H1 (cell line): Measurements from ENCODE around the gene LRRC4. TPM values are rescaled to one million over a fixed set of nuclear protein-coding genes. Genes with fewer than 3 reads are reported as not detected.

Source experiments
- CTCF ChIA-PET: fragments of 300-600 bp; sonication (Branson Sonifier 250); formaldehyde crosslinking; loops from one replicate; lab custom pipeline; 2021; ENCODE audit not compliant: partially characterized antibody; lab: Charles Lee
- POLR2A ChIA-PET: fragments of 300-600 bp; sonication (Branson Sonifier 250); formaldehyde crosslinking; loops from one replicate; lab custom pipeline; 2021; ENCODE audit warnings: inconsistent platforms; ENCODE audit not compliant: partially characterized antibody; lab: Charles Lee
- DNase-seq, 2 experiments: peaks; one replicate each; pipeline versions ENCODE4 v3.0.0 to v3.0.0-alpha.2; 2010 to 2022; ENCODE audit warnings: low spot score in 2 of 2, low read depth in 1 of 2, mixed read lengths in 1 of 2
- FAIRE-seq: peaks from 2 replicates; lab custom pipeline; 2011; peaks lifted over from hg19 to GRCh38; lab: Jason Lieb, UNC
- H2AFZ ChIP-seq: 2 replicates; pipeline ENCODE4 v1.8.1; 2012; ENCODE audit warnings: low read length, inconsistent platforms
- H2AK5ac ChIP-seq: 2 replicates; pipeline ENCODE4 v1.6.1; 2013; ENCODE audit warnings: low read depth, low read length
- H2BK120ac ChIP-seq: replicated peaks from 2 replicates; pipeline ENCODE3; 2013; ENCODE audit warnings: low read depth, low read length, inconsistent platforms
- H2BK12ac ChIP-seq: 2 replicates; pipeline ENCODE4 v1.6.1; 2013; ENCODE audit warnings: low read depth, low read length
- H2BK15ac ChIP-seq: 2 replicates; pipeline ENCODE4 v1.6.1; 2013; ENCODE audit warnings: low read length
- H2BK20ac ChIP-seq: 2 replicates; pipeline ENCODE4 v1.6.1; 2013; ENCODE audit warnings: low read length
- H2BK5ac ChIP-seq: 2 replicates; pipeline ENCODE4 v1.6.1; 2013; ENCODE audit warnings: low read depth, low read length
- H3K14ac ChIP-seq: 2 replicates; pipeline ENCODE4 v1.6.1; 2013; ENCODE audit warnings: inconsistent platforms; ENCODE audit not compliant: insufficient read length
- H3K18ac ChIP-seq: 2 replicates; pipeline ENCODE4 v1.6.1; 2013; ENCODE audit warnings: low read length; ENCODE audit errors: extremely low read depth
- H3K23ac ChIP-seq: 2 replicates; pipeline ENCODE4 v1.6.1; 2013; ENCODE audit warnings: inconsistent platforms; ENCODE audit not compliant: insufficient read length
- H3K23me2 ChIP-seq: 2 replicates; pipeline ENCODE4 v1.6.1; 2013; ENCODE audit warnings: low read depth, low read length
- H3K27ac ChIP-seq: 2 replicates; pipeline ENCODE4 v1.6.1; 2011; ENCODE audit warnings: low read depth, low read length, inconsistent platforms
- H3K27me3 ChIP-seq, 4 experiments: replicated peaks in 1 of 4; 1 replicate in 1 of 4; 2 replicates in 3 of 4; pipeline versions ENCODE4 v1.6.1 to v1.8.1; 2011 to 2013; ENCODE audit warnings: low read length in 3 of 4, mild to moderate bottlenecking in 3 of 4, inconsistent platforms in 2 of 4, mixed read lengths in 2 of 4, moderate library complexity in 1 of 4; ENCODE audit not compliant: control insufficient read depth in 3 of 4, insufficient read depth in 3 of 4; ENCODE audit errors: extremely low read depth in 1 of 4
- H3K36me3 ChIP-seq, 4 experiments: 2 replicates each; pipeline versions ENCODE4 v1.6.1 to v1.8.1; 2011 to 2013; ENCODE audit warnings: mild to moderate bottlenecking in 4 of 4, low read length in 3 of 4, moderate library complexity in 2 of 4, control low read depth in 1 of 4, inconsistent platforms in 1 of 4; ENCODE audit not compliant: insufficient read depth in 4 of 4, control insufficient read depth in 2 of 4
- H3K4ac ChIP-seq: replicated peaks from 2 replicates; pipeline ENCODE3; 2013; ENCODE audit warnings: low read length, low read depth, mixed read lengths, inconsistent platforms; ENCODE audit not compliant: insufficient read length
- H3K4me1 ChIP-seq, 4 experiments: replicated peaks in 1 of 4; 1 replicate in 1 of 4; 2 replicates in 3 of 4; pipeline versions ENCODE4 v1.6.1 to v1.8.1; 2011 to 2013; ENCODE audit warnings: low read length in 3 of 4, inconsistent platforms in 2 of 4, mixed read lengths in 1 of 4; ENCODE audit not compliant: insufficient read depth in 4 of 4, control insufficient read depth in 3 of 4
- H3K4me2 ChIP-seq, 2 experiments: 2 replicates each; pipeline versions ENCODE4 v1.6.1 to v1.8.1; 2011 to 2013; ENCODE audit warnings: low read depth in 2 of 2, low read length in 2 of 2, control low read depth in 1 of 2, inconsistent platforms in 1 of 2, mild to moderate bottlenecking in 1 of 2; ENCODE audit not compliant: insufficient read depth in 1 of 2
- H3K4me3 ChIP-seq, 4 experiments: fragments of 200-600, 300-600 bp in 1 of 4; sonication (generic), shearing (Covaris generic), sonication (Bioruptor Twin) in 1 of 4; 2 replicates each; pipeline versions ENCODE4 v1.5.1 to v1.8.1; 2011 to 2016; ENCODE audit warnings: low read length in 4 of 4, low read depth in 3 of 4, control low read depth in 2 of 4, inconsistent platforms in 2 of 4, mild to moderate bottlenecking in 2 of 4, mixed read lengths in 1 of 4, moderate library complexity in 1 of 4; ENCODE audit not compliant: insufficient read depth in 2 of 4; ENCODE audit errors: extremely low read depth in 1 of 4
- H3K56ac ChIP-seq: replicated peaks from 2 replicates; pipeline ENCODE3; 2013; ENCODE audit warnings: low read depth, mild to moderate bottlenecking, mixed read lengths, low read length, inconsistent platforms; ENCODE audit not compliant: insufficient read length
- H3K79me1 ChIP-seq: 2 replicates; pipeline ENCODE4 v1.6.1; 2013; ENCODE audit warnings: low read depth, low read length, control low read depth
- H3K79me2 ChIP-seq, 2 experiments: 2 replicates each; pipeline versions ENCODE4 v1.6.1 to v1.8.1; 2012 to 2013; ENCODE audit warnings: low read length in 2 of 2, mild to moderate bottlenecking in 2 of 2, inconsistent platforms in 1 of 2; ENCODE audit not compliant: insufficient read depth in 2 of 2, control insufficient read depth in 1 of 2
- H3K9ac ChIP-seq, 4 experiments: replicated peaks in 1 of 4; 1 replicate in 1 of 4; 2 replicates in 3 of 4; pipeline versions ENCODE4 v1.6.1 to v1.8.1; 2011 to 2013; ENCODE audit warnings: low read depth in 3 of 4, low read length in 3 of 4, control low read depth in 2 of 4, mild to moderate bottlenecking in 2 of 4, moderate library complexity in 2 of 4, inconsistent platforms in 1 of 4; ENCODE audit errors: extremely low read depth in 1 of 4
- H3K9me3 ChIP-seq, 2 experiments: 2 replicates each; pipeline versions ENCODE4 v1.6.1 to v1.8.1; 2012 to 2013; ENCODE audit warnings: mild to moderate bottlenecking in 2 of 2, moderate library complexity in 2 of 2, control low read depth in 1 of 2, inconsistent platforms in 1 of 2, low read depth in 1 of 2, low read length in 1 of 2, mixed read lengths in 1 of 2; ENCODE audit not compliant: insufficient read depth in 2 of 2
- H4K20me1 ChIP-seq, 2 experiments: replicated peaks in 1 of 2; 2 replicates each; pipeline versions ENCODE3 to v1.8.1; 2011 to 2013; ENCODE audit warnings: inconsistent platforms in 2 of 2, low read length in 2 of 2, mild to moderate bottlenecking in 1 of 2; ENCODE audit not compliant: insufficient read depth in 2 of 2, control insufficient read depth in 1 of 2
- H4K5ac ChIP-seq: 2 replicates; pipeline ENCODE4 v1.6.1; 2013; ENCODE audit warnings: low read length, low read depth, mixed read lengths, inconsistent platforms; ENCODE audit not compliant: insufficient read length
- H4K8ac ChIP-seq: 2 replicates; pipeline ENCODE4 v1.8.0; 2013; ENCODE audit warnings: mild to moderate bottlenecking, moderate library complexity, low read length, inconsistent platforms; ENCODE audit not compliant: insufficient read depth; ENCODE audit errors: extremely low read depth
- H4K91ac ChIP-seq: replicated peaks from 2 replicates; pipeline ENCODE3; 2013; ENCODE audit warnings: low read length, mixed read lengths, inconsistent platforms; ENCODE audit not compliant: insufficient read length
- WGBS, 2 experiments: shearing (Covaris generic) in 1 of 2; methylation state at CpG; one replicate each; pipeline versions ENCODE4 v1.1.6 to v1.1.7; 2013 to 2015; ENCODE audit warnings: low lambda C conversion rate in 2 of 2, mixed read lengths in 2 of 2, inconsistent platforms in 1 of 2, low coverage in 1 of 2, missing lambda C conversion rate in 1 of 2; ENCODE audit not compliant: insufficient replicate concordance in 2 of 2, insufficient coverage in 1 of 2, insufficient read length in 1 of 2; ENCODE audit errors: extremely low coverage in 1 of 2, missing lambda C conversion rate in 1 of 2; 5-methylcytosine and 5-hydroxymethylcytosine counted together
- polyA plus RNA-seq, 7 experiments: library from polyadenylated mRNA; depleted of rRNA in 3 of 7; stranded (reverse) in 5 of 7; unstranded in 2 of 7; fragments of >200 nt in 5 of 7; fragments of 200-250 nt in 2 of 7; gene quantifications; 1 replicate in 5 of 7; 2 replicates in 1 of 7; 4 replicates in 1 of 7; pipeline versions ENCODE4 v1.2.1 to v1.2.3, GENCODE V29; 2011 to 2013; ENCODE audit warnings: missing spikeins in 2 of 7, mixed read lengths in 2 of 7
- total RNA-seq: library from RNA; stranded (reverse); fragmentation: NEBNext Ultra II Directional; extraction: Animal tissue kit (Norgen Biotek cat#: 25700); gene quantifications from 2 replicates; pipeline ENCODE4 v1.2.1, GENCODE V29; 2021

The LRRC4 gene
- total and polyA plus RNA-seq, 2 of the 8 experiments (the other 6 are each of a cell fraction or from before 2014, with no cell fraction given): 13.4 to 16.4 TPM

GRCh38 chr7:128025380-128025779 lies 5.9 kb downstream of the LRRC4 start:
- ChIA-PET POLR2A (interaction anchor here (0.8 to 1.3 kb wide), 2 partner anchors 10 to 13 kb away, joined by 3 read pairs; no protein-coding TSS in a partner anchor), CTCF (interaction anchor here (1.4 to 3.8 kb wide), 5 partner anchors 12 to 184 kb away, joined by 3 to 23 read pairs (median 5); no protein-coding TSS in a partner anchor)
- Histone ChIP-seq H2BK12ac (no peak overlapping the region), H3K18ac (no peak overlapping the region), H3K27me3 (peaks cover 0 to 5% (median 3%) of the 10 kb centered on the region in 4 experiments; a peak in 5 of 7 replicates), H3K9me3 (no peaks in the 10 kb centered on the region), H3K36me3 (peaks cover 0 to 7% (median 1%) of the 10 kb centered on the region in 4 experiments; a peak in 2 of 8 replicates), H2AFZ (no peak overlapping the region), H3K23me2 (peaks cover 3% of the 10 kb centered on the region), H2BK120ac (no peak overlapping the region), H3K79me1 (peaks cover 2% of the 10 kb centered on the region; the same call in 1 of the 2 replicates), H4K8ac (no peak overlapping the region), H3K23ac (no peak overlapping the region), H4K20me1 (peaks cover 17 to 23% of the 10 kb centered on the region in 2 experiments), H4K91ac (no peak overlapping the region), H2BK5ac (no peak overlapping the region), H3K4me1 (peaks cover 8 to 21% (median 11%) of the 10 kb centered on the region in 4 experiments), H3K56ac (no peak overlapping the region), H3K9ac (no peak overlapping the region), H4K5ac (no peak overlapping the region), H3K4me3 (no peak overlapping the region), H3K14ac (no peak overlapping the region), H3K4me2 (no peak overlapping the region), H3K4ac (no peak overlapping the region), H3K79me2 (peaks cover 0 to 36% of the 10 kb centered on the region in 2 experiments; a peak in 2 of 4 replicates), H2AK5ac (no peak overlapping the region), H2BK15ac (no peak overlapping the region), H2BK20ac (no peak overlapping the region), H3K27ac (no peak overlapping the region)
- FAIRE-seq (no peak), DNase-seq (no peak)
- 92% methylated on average over 6 of the region's 6 CpGs; no CpG with 5 or more reads in 1 of the 2 experiments for WGBS, 2 experiments
